CD14-positive monocyte (primary cell): ENCODE data around the gene POFUT2. TPM values are rescaled to one million over a fixed set of nuclear protein-coding genes. Genes with fewer than 3 reads are reported as not detected.

Experiments
- DNase-seq, 3 donors: peaks; one replicate each; pipeline ENCODE4 v3.0.0-alpha.2; 2011 to 2022
- H2AFZ ChIP-seq: 2 replicates; pipeline ENCODE4 v1.6.0; 2012; ENCODE audit warnings: mild to moderate bottlenecking, low read depth, low read length, inconsistent platforms; ENCODE audit not compliant: insufficient read depth, poor library complexity, severe bottlenecking
- H3K27ac ChIP-seq, 2 donors: 1 replicate in 1 of 2; 2 replicates in 1 of 2; pipeline ENCODE4 v1.5.1; 2012 to 2013; ENCODE audit warnings: low read length in 2 of 2, control low read depth in 1 of 2, inconsistent platforms in 1 of 2, low read depth in 1 of 2, mild to moderate bottlenecking in 1 of 2
- H3K27me3 ChIP-seq, 2 donors: one replicate each; pipeline versions ENCODE4 v1.6.0 to v1.6.1; 2011 to 2013; ENCODE audit warnings: low read length in 2 of 2; ENCODE audit not compliant: control insufficient read depth in 2 of 2, insufficient read depth in 2 of 2
- H3K36me3 ChIP-seq, 2 donors: replicated peaks in 1 of 2; 1 replicate in 1 of 2; 2 replicates in 1 of 2; pipeline versions ENCODE4 v1.5.1 to v1.6.1; 2012 to 2013; ENCODE audit warnings: low read length in 2 of 2, control low read depth in 1 of 2, inconsistent platforms in 1 of 2, mild to moderate bottlenecking in 1 of 2; ENCODE audit not compliant: insufficient read depth in 2 of 2, control insufficient read depth in 1 of 2
- H3K4me1 ChIP-seq, 2 donors: 1 replicate in 1 of 2; 2 replicates in 1 of 2; pipeline versions ENCODE4 v1.5.1 to v1.6.1; 2012 to 2013; ENCODE audit warnings: low read length in 2 of 2, control low read depth in 1 of 2, inconsistent platforms in 1 of 2, mild to moderate bottlenecking in 1 of 2, moderate library complexity in 1 of 2; ENCODE audit not compliant: insufficient read depth in 2 of 2, control insufficient read depth in 1 of 2
- H3K4me2 ChIP-seq: replicated peaks from 2 replicates; pipeline ENCODE3; 2012; ENCODE audit warnings: low read length, moderate library complexity, mild to moderate bottlenecking; ENCODE audit not compliant: poor library complexity, severe bottlenecking; ENCODE audit errors: extremely low read depth
- H3K4me3 ChIP-seq, 3 experiments: fragments of 200-600 bp in 1 of 3; sonication (generic) in 1 of 3; replicated peaks in 1 of 3; 1 replicate in 2 of 3; 2 replicates in 1 of 3; pipeline ENCODE4 v1.5.1; 2011 to 2013; ENCODE audit warnings: low read length in 3 of 3, mild to moderate bottlenecking in 3 of 3, control low read depth in 2 of 3, low read depth in 2 of 3, inconsistent platforms in 1 of 3, moderate library complexity in 1 of 3
- H3K79me2 ChIP-seq: 2 replicates; pipeline ENCODE4 v1.6.0; 2012; ENCODE audit warnings: mild to moderate bottlenecking, control low read depth, inconsistent platforms, low read length, moderate library complexity; ENCODE audit not compliant: insufficient read depth
- H3K9ac ChIP-seq: 2 replicates; pipeline ENCODE4 v1.6.0; 2017; ENCODE audit warnings: low read length, mild to moderate bottlenecking; ENCODE audit not compliant: insufficient read depth, poor library complexity, severe bottlenecking
- H3K9me3 ChIP-seq, 2 donors: replicated peaks in 1 of 2; 1 replicate in 1 of 2; 2 replicates in 1 of 2; pipeline versions ENCODE4 v1.5.1 to v1.6.1; 2012 to 2013; ENCODE audit warnings: low read length in 2 of 2, control low read depth in 1 of 2; ENCODE audit not compliant: control insufficient read depth in 1 of 2, insufficient read depth in 1 of 2
- H4K20me1 ChIP-seq: 2 replicates; pipeline ENCODE4 v1.6.0; 2012; ENCODE audit warnings: mild to moderate bottlenecking, low read length, control low read depth, moderate library complexity; ENCODE audit not compliant: insufficient read depth
- H3K27ac Mint-ChIP-seq, 7 donors: one replicate each; pipeline ENCODE4 v1.8.0; 2020; ENCODE audit warnings: mild to moderate bottlenecking in 7 of 7, mixed read lengths in 7 of 7, moderate library complexity in 6 of 7, inconsistent platforms in 2 of 7
- H3K27me3 Mint-ChIP-seq, 3 donors: one replicate each; pipeline ENCODE4 v1.8.0; 2021 to 2022; ENCODE audit warnings: low read depth in 3 of 3, mild to moderate bottlenecking in 3 of 3, mixed read lengths in 3 of 3, moderate library complexity in 3 of 3, inconsistent platforms in 1 of 3
- H3K36me3 Mint-ChIP-seq, 2 donors: one replicate each; pipeline ENCODE4 v1.8.0; 2020; ENCODE audit warnings: mixed read lengths in 2 of 2, inconsistent platforms in 1 of 2, mild to moderate bottlenecking in 1 of 2
- H3K4me1 Mint-ChIP-seq: one replicate; pipeline ENCODE4 v1.8.0; 2020; ENCODE audit warnings: mild to moderate bottlenecking, mixed read lengths
- H3K4me3 Mint-ChIP-seq, 2 donors: one replicate each; pipeline ENCODE4 v1.8.0; 2020; ENCODE audit warnings: mild to moderate bottlenecking in 2 of 2, mixed read lengths in 2 of 2, moderate library complexity in 1 of 2
- H3K9me3 Mint-ChIP-seq, 7 donors: one replicate each; pipeline ENCODE4 v1.8.0; 2020 to 2022; ENCODE audit warnings: mixed read lengths in 7 of 7, mild to moderate bottlenecking in 6 of 7, moderate library complexity in 6 of 7, inconsistent platforms in 2 of 7
- CTCF ChIP-seq: fragments of 200-600 bp; IDR thresholded peaks from one replicate; pipeline ENCODE4 v1.8.0; 2022; ENCODE audit warnings: antibody characterized with exemption, mild to moderate bottlenecking
- WGBS: methylation state at CpG from one replicate; pipeline ENCODE4 v1.1.5; 2013; ENCODE audit warnings: missing lambda C conversion rate; ENCODE audit not compliant: insufficient coverage; 5-methylcytosine and 5-hydroxymethylcytosine counted together
- intact Hi-C, 2 donors: fragments of 100-400 bp; cut with micrococcal nuclease; formaldehyde crosslinking; loops; one replicate each; pipeline versions ENCODE4 v1.15.0 to v1.15.1; 2023
- polyA plus RNA-seq, 3 donors: library from polyadenylated mRNA; depleted of rRNA in 1 of 3; unstranded in 2 of 3; stranded (reverse) in 1 of 3; fragments of 300-500 nt in 2 of 3; fragments of >200 nt in 1 of 3; fragmentation: Illumina TruSeq in 2 of 3; gene quantifications; 1 replicate in 2 of 3; 2 replicates in 1 of 3; pipeline ENCODE4 v1.2.3, GENCODE V29; 2012 to 2021

Gene POFUT2
- polyA plus RNA-seq, 3 donors = 1.8 to 21.3 (median 2.8) TPM

DNA sequence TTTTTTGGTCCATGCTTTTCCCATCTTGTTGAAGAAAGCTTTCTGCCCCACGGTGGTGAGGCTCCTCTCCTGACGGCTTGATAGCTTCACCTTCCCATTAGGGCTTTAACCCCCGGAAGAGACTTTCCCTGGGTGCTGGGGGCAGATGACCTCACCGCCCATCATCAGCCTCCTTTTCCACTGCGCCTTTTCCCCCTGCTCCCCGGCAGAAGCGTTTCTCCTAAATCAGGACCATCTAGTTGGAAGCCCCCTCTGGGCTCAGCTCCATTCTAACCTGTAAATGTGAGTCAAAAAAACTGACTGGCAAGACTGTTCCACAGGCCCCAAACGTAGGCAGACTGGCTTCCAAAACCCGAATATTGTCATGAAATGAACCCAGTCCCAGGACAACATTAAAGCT, 6.7 kb downstream of the POFUT2 start:
- no peak overlapping the region for H3K9ac ChIP-seq
- 98% methylated on average over 9 of the region's 9 CpGs for WGBS
- H3K4me1 ChIP-seq = no peaks in the 10 kb centered on the region
- no peak overlapping the region for H3K4me2 ChIP-seq
- intact Hi-C loops = no loop called here
- H3K27ac ChIP-seq = no peak overlapping the region
- Mint-ChIP-seq H3K9me3 (peaks cover 0 to 2% (median 0%) of the 10 kb centered on the region in 7 donors), H3K27me3 (no peaks in the 10 kb centered on the region), H3K4me1 (no peaks in the 10 kb centered on the region), H3K4me3 (no peak overlapping the region), H3K36me3 (peaks cover 76 to 89% of the 10 kb centered on the region in 2 donors), H3K27ac (peak overlapping the region in 1 of 7 donors; percentile 17)
- no peaks in the 10 kb centered on the region for H3K27me3 ChIP-seq
- no peak overlapping the region for H2AFZ ChIP-seq
- no peak for DNase-seq
- no peak for TF ChIP-seq CTCF
- no peaks in the 10 kb centered on the region for H3K9me3 ChIP-seq
- H3K4me3 ChIP-seq = no peak overlapping the region
- H3K36me3 ChIP-seq = peaks cover 78 to 89% of the 10 kb centered on the region in 2 donors
- H4K20me1 ChIP-seq = no peaks in the 10 kb centered on the region
- H3K79me2 ChIP-seq = no peaks in the 10 kb centered on the region

GRCh38 chr21:45280178-45280821, 7.4 kb downstream of the POFUT2 start:
- WGBS = 96% methylated on average over 27 of the region's 28 CpGs
- H3K9me3 ChIP-seq = no peaks in the 10 kb centered on the region
- H3K27me3 ChIP-seq = no peaks in the 10 kb centered on the region
- H3K27me3 Mint-ChIP-seq = no peaks in the 10 kb centered on the region
- H3K4me3 Mint-ChIP-seq = no peak overlapping the region
- H3K27ac ChIP-seq = no peak overlapping the region
- no peak overlapping the region for H3K9ac ChIP-seq
- no peak for TF ChIP-seq CTCF
- peak overlapping the region in 1 of 7 donors; percentile 18 for H3K27ac Mint-ChIP-seq
- no peaks in the 10 kb centered on the region for H3K4me1 ChIP-seq
- no peak overlapping the region for H3K4me3 ChIP-seq
- H3K36me3 Mint-ChIP-seq = peaks cover 70 to 82% of the 10 kb centered on the region in 2 donors
- no peak overlapping the region for H2AFZ ChIP-seq
- peaks cover 0 to 2% (median 0%) of the 10 kb centered on the region in 7 donors for H3K9me3 Mint-ChIP-seq
- intact Hi-C loops = no loop called here
- H4K20me1 ChIP-seq = no peaks in the 10 kb centered on the region
- H3K36me3 ChIP-seq = peaks cover 74 to 87% of the 10 kb centered on the region in 2 donors
- H3K4me1 Mint-ChIP-seq = no peaks in the 10 kb centered on the region
- no peak overlapping the region for H3K4me2 ChIP-seq
- DNase-seq = no peak
- no peaks in the 10 kb centered on the region for H3K79me2 ChIP-seq
